A673 (cell line): ENCODE measurements around the gene PDCD4. TPM values are rescaled to one million over a fixed set of nuclear protein-coding genes. Genes with fewer than 3 reads are reported as not detected.

Experiments
- BruUV-seq: library from RNA; stranded (reverse); fragments of 400-500 nt; replicated peaks from 2 replicates; lab custom pipeline; 2021; lab: Mats Ljungman, UMichigan
- CTCF ChIA-PET: fragments of 300-600 bp; sonication (Branson Sonifier 250); formaldehyde crosslinking; loops from one replicate; lab custom pipeline; 2022; ENCODE audit warnings: antibody characterized with exemption; lab: Charles Lee
- POLR2A ChIA-PET: fragments of 300-600 bp; sonication (Branson Sonifier 250); formaldehyde crosslinking; loops from one replicate; lab custom pipeline; 2022; ENCODE audit warnings: antibody characterized with exemption; ENCODE audit not compliant: low non-redundant PET; lab: Charles Lee
- DNase-seq: peaks from one replicate; pipeline ENCODE4 v3.0.0-alpha.2; 2015; ENCODE audit warnings: low spot score
- H3K27ac ChIP-seq: fragments of 200-600 bp; sonication (generic); 2 replicates; pipeline ENCODE4 v1.5.1; 2016; ENCODE audit warnings: mixed run types, low read depth, mild to moderate bottlenecking, mixed read lengths, antibody characterized with exemption, low read length; ENCODE audit not compliant: poor library complexity, severe bottlenecking
- H3K27me3 ChIP-seq: fragments of 200-600 bp; sonication (generic); replicated peaks from 2 replicates; pipeline ENCODE4 v1.6.1; 2017; ENCODE audit warnings: mixed run types, low read depth, mild to moderate bottlenecking, mixed read lengths, antibody characterized with exemption, low read length; ENCODE audit not compliant: insufficient read depth, poor library complexity
- H3K36me3 ChIP-seq: fragments of 200-600 bp; sonication (generic); 2 replicates; pipeline ENCODE4 v1.6.1; 2016; ENCODE audit warnings: mixed run types, mild to moderate bottlenecking, mixed read lengths, antibody characterized with exemption, low read length; ENCODE audit not compliant: insufficient read depth, poor library complexity, severe bottlenecking
- H3K4me1 ChIP-seq: fragments of 200-600 bp; sonication (generic); 2 replicates; pipeline ENCODE4 v1.6.1; 2017; ENCODE audit warnings: mixed run types, mild to moderate bottlenecking, mixed read lengths, antibody characterized with exemption, low read length; ENCODE audit not compliant: insufficient read depth, poor library complexity, severe bottlenecking
- H3K4me3 ChIP-seq: fragments of 200-600 bp; sonication (generic); 2 replicates; pipeline ENCODE4 v1.5.1; 2016; ENCODE audit warnings: low read depth, mixed run types, mild to moderate bottlenecking, mixed read lengths, low read length; ENCODE audit not compliant: poor library complexity, severe bottlenecking
- H3K9me3 ChIP-seq: fragments of 200-600 bp; sonication (generic); 2 replicates; pipeline ENCODE4 v1.6.1; 2016; ENCODE audit warnings: mixed run types, low read depth, mild to moderate bottlenecking, mixed read lengths, antibody characterized with exemption, low read length; ENCODE audit not compliant: poor library complexity, severe bottlenecking
- EZH2 ChIP-seq: fragments of 200-600 bp; sonication (generic); IDR thresholded peaks from 2 replicates; pipeline ENCODE4 v1.6.1; 2017; ENCODE audit warnings: borderline replicate concordance, low read depth, mild to moderate bottlenecking, mixed read lengths, antibody characterized with exemption, low read length; ENCODE audit not compliant: poor library complexity, severe bottlenecking
- intact Hi-C: fragments of 100-400 bp; cut with micrococcal nuclease; formaldehyde crosslinking; loops from one replicate; pipeline ENCODE4 v1.10.0; 2022; ENCODE audit not compliant: unreplicated experiment
- total RNA-seq: library from RNA; stranded (reverse); gene quantifications from 2 replicates; pipeline ENCODE4 v1.2.3, GENCODE V29; 2021
- TF ChIP-seq, protein P1 (sequence below): fragments of 300-800, 200-600 bp; sonication (generic); conservative IDR thresholded peaks from 2 replicates; pipeline ENCODE4 v1.5.1; 2017; ENCODE audit warnings: low read depth, mild to moderate bottlenecking, antibody characterized with exemption, low read length, moderate library complexity, mixed read lengths

PDCD4 gene
- total RNA-seq, 1 experiment from 2014 or later, result 17.3 TPM

DNA sequence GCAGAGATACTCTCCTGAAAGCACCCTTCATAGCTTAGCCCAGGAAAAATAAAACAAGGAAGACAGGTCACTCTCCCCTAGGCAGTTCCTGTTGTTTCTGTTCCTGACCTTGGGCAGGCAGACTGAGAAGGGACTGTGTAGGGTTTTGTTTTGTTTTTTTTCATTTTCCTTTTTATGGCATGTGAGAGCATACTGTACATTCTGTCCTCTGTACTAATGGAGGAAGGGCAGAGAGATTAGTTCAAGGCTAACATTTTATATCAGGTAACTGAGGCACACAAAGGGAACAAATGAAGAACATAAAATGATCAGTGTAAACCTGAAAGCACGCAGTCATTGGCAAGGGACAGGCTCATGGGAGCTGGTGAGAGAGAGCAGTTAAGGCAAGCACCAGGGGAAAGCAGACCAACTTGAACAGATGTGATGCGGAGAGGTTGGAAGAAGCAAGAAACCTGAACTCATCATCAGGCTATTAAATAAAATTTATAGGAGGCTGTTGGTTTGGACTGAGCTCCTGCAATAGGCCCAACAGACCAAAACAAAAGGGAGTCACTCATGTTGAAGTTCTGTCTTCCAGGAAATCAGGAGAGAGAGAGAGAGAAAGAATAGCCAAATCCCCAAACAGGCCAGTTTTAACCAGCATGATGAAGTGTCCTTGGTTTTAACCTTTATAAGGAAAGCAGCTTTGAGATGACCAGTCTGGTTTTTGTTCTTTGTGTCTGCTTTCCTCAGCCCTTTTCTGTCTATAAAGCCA lies 34.1 kb upstream of the PDCD4 start:
- intact Hi-C loops, result no loop called here
- no TSS peak for BruUV-seq
- CTCF ChIA-PET, result no interaction called here
- Histone ChIP-seq H3K36me3 (no peaks in the 10 kb centered on the region), H3K9me3 (no peaks in the 10 kb centered on the region), H3K4me1 (peaks cover 5% of the 10 kb centered on the region), H3K27ac (no peak overlapping the region), H3K4me3 (no peak overlapping the region), H3K27me3 (no peaks in the 10 kb centered on the region)
- DNase-seq, result no peak
- POLR2A ChIA-PET, result no interaction called here
- TF ChIP-seq, protein P1, sequence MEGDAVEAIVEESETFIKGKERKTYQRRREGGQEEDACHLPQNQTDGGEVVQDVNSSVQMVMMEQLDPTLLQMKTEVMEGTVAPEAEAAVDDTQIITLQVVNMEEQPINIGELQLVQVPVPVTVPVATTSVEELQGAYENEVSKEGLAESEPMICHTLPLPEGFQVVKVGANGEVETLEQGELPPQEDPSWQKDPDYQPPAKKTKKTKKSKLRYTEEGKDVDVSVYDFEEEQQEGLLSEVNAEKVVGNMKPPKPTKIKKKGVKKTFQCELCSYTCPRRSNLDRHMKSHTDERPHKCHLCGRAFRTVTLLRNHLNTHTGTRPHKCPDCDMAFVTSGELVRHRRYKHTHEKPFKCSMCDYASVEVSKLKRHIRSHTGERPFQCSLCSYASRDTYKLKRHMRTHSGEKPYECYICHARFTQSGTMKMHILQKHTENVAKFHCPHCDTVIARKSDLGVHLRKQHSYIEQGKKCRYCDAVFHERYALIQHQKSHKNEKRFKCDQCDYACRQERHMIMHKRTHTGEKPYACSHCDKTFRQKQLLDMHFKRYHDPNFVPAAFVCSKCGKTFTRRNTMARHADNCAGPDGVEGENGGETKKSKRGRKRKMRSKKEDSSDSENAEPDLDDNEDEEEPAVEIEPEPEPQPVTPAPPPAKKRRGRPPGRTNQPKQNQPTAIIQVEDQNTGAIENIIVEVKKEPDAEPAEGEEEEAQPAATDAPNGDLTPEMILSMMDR, result no peak
- no peak for TF ChIP-seq EZH2

DNA sequence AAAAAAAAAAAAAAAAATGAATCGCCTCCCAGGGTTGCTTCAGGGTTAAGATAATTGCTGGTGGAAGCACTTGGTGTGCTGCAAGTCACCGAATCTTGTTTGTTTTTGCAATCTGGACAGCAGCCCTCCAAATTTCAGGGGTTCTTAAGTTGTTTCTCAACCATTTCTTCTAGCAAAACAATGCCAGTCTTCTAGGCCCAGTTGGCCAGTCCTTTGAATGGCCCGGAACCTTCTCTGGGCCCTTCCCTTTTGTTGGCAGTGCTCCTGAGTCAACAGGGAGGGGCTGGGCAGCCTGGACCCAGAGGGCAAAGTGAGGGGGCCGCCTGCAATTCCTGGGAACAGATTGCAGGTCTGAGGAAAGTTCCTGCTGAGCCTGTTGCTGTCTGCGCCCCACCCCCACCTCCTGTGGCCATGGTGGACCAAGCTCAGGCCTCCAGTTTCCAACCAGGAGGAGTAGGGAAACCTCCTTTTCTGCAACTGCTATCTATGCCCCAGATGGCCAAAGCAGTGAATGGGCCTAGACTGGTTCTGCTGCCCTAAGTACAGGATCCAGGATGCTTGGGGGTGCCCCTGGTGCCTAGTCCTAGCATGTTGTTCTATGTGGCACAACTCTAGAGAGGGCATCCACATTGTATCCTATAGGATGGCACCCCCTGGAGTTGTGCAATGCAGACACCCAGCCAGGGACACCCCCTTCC lies 31.4 kb upstream of the PDCD4 start:
- ChIA-PET CTCF (no interaction called here), POLR2A (no interaction called here)
- no peaks in the 10 kb centered on the region for H3K9me3 ChIP-seq
- TF ChIP-seq, protein P1, result no peak
- no peak for TF ChIP-seq EZH2
- H3K4me3 ChIP-seq, result no peak overlapping the region
- no peaks in the 10 kb centered on the region for H3K36me3 ChIP-seq
- no peak overlapping the region for H3K27ac ChIP-seq
- H3K27me3 ChIP-seq, result no peaks in the 10 kb centered on the region
- no TSS peak for BruUV-seq
- DNase-seq, result no peak
- intact Hi-C loops, result no loop called here
- H3K4me1 ChIP-seq, result no peaks in the 10 kb centered on the region

DNA sequence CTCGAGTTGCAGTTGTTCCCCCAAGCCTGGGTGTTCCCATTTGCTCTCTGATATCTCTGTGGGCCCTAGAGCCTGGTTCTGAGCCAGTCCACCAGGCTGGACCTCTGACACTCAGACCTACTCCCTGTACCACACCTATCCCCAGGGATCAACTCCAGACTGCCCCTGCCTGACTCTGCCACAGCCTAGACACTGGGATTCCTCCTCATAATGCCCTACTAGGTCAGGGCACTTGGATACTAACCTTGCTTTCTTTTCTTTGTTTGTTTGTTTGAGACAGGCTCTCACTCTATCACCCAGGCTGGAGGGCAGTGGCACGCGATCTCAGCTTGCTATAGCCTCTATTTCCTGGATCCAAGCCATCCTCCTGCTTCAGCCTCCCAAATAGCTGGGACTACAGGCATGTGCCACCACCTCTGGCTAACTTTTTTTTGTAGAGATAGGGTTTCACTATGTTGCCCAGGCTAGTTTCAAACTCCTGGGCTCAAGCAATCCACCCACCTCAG lies 30.8 kb upstream of the PDCD4 start:
- H3K4me1 ChIP-seq, result no peaks in the 10 kb centered on the region
- no peak overlapping the region for H3K27ac ChIP-seq
- BruUV-seq, result no TSS peak
- H3K36me3 ChIP-seq, result no peaks in the 10 kb centered on the region
- H3K4me3 ChIP-seq, result no peak overlapping the region
- ChIA-PET CTCF (no interaction called here), POLR2A (no interaction called here)
- no peaks in the 10 kb centered on the region for H3K9me3 ChIP-seq
- intact Hi-C loops, result no loop called here
- DNase-seq, result no peak
- no peaks in the 10 kb centered on the region for H3K27me3 ChIP-seq
- no peak for TF ChIP-seq EZH2
- TF ChIP-seq, protein P1, result no peak
